ENCODE data around the gene NOXO1.

GRCh38 chr16:2013527-2013926, 32.3 kb upstream of the NOXO1 start:
- TF ChIP-seq POLR2A (IDR thresholded peaks at IDR 0.05) = no peak
- TF ChIP-seq, protein P1, sequence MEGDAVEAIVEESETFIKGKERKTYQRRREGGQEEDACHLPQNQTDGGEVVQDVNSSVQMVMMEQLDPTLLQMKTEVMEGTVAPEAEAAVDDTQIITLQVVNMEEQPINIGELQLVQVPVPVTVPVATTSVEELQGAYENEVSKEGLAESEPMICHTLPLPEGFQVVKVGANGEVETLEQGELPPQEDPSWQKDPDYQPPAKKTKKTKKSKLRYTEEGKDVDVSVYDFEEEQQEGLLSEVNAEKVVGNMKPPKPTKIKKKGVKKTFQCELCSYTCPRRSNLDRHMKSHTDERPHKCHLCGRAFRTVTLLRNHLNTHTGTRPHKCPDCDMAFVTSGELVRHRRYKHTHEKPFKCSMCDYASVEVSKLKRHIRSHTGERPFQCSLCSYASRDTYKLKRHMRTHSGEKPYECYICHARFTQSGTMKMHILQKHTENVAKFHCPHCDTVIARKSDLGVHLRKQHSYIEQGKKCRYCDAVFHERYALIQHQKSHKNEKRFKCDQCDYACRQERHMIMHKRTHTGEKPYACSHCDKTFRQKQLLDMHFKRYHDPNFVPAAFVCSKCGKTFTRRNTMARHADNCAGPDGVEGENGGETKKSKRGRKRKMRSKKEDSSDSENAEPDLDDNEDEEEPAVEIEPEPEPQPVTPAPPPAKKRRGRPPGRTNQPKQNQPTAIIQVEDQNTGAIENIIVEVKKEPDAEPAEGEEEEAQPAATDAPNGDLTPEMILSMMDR (IDR thresholded peaks at IDR 0.05) = no peak
